Epithelial cell of prostate (primary cell): ENCODE measurements around the gene RAPGEF4.

Source experiments
- DNase-seq: peaks from one replicate; pipeline ENCODE4 v3.0.0-alpha.2; 2011; ENCODE audit warnings: low read depth, low spot score
- H3K27ac ChIP-seq: fragments of 450-650 bp; 2 replicates; pipeline ENCODE4 v1.5.1; 2017; ENCODE audit warnings: mild to moderate bottlenecking

Gene RAPGEF4

DNA sequence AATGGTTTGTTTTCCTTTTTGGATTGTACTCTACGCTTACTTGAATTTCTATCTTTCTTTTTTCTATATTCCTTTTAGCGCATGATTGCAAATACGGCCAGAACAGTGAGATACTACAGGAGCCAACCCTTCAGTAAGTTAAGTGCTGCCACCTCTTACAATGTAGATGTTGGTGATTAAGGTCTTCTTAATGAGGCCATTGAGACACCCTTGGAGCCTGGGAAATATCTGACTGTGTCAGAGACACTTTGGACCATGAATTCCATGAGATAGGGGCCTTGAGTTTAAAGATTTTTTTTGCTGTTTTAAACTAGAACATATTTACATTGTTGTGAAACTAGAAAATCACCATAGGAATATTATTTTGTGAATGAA lies 312.9 kb downstream of the RAPGEF4 start:
- no peak for DNase-seq
- peak overlapping the region; percentile 97 for H3K27ac ChIP-seq

DNA sequence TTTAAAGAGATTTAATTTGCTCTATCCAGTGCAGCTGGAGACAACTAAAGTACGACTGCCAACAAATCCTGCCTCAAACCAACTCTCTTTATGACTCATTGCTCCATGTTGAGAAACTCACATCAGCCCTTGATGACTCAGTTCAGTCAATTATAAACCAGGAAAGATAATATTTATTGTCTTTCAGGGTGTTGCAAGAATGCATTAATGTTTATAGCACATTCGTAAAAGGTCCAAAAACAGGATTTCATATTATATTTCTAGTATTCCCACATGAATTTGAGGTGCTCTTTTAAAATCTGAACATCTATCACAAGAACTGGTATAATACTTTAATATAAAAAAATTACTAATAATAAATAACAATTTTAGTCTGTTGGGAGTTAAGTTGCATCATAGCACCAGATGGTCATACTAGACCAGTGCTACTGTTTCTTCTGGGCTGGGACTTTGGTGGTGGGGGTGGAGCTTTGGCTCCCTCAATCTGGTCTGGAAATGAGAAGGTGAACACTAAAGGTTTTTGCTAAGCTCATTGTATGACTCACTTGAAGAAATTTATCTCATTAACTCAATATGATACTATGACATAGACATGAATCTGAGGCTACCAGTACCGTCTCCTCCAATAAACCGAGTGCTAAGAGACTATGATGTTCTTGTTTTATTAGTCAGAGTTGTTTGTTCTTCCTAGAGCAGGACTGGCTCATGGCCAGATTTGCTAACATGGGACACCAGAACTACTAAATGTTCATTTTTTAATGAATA lies 313.4 kb downstream of the RAPGEF4 start:
- DNase-seq = peak; percentile 99
- peak overlapping the region; percentile 97 for H3K27ac ChIP-seq

DNA sequence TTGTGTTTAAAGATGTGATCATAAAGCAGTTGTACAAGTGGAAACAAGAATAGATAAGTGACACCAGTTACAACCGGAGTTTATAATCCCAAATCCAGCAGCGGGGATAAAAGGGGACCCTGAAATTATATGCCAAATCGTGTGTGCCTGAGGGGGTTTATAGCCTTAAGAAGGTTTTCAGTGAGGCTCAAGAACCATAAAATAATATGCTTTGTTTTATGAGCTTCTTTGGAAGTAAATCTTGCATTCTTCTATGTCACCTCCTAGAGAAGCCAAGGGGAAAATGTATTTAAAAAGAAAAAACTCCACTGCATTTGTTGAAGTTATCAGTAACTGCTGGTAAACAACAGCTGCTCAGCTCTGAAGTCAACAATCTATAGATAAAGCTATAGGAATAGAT lies 314.2 kb downstream of the RAPGEF4 start:
- peak overlapping the region; percentile 97 for H3K27ac ChIP-seq

DNA sequence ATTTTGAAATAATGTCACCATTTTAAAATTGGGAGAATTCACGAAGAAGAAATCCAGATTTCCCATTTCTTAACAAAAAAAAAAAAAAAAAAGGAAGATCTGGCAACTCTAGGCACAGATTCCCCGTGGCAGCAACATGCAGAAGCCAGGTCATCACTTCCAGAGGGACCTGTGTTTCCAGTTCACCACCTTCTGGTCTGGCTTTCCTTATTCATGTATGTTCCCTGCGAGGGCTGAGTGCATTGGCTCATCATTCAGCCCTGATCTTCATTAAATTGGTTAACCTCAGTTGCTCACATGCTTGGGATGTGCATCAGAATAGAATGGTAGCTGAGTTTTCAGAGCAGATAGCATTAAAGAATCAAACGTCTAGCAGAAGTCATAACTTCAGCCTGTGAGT lies 315.0 kb downstream of the RAPGEF4 start:
- DNase-seq = peak; percentile 37
- H3K27ac ChIP-seq = peak overlapping the region; percentile 97

More for the DNA sequence above, 314.2 kb downstream of the RAPGEF4 start:
- no peak for DNase-seq

DNA sequence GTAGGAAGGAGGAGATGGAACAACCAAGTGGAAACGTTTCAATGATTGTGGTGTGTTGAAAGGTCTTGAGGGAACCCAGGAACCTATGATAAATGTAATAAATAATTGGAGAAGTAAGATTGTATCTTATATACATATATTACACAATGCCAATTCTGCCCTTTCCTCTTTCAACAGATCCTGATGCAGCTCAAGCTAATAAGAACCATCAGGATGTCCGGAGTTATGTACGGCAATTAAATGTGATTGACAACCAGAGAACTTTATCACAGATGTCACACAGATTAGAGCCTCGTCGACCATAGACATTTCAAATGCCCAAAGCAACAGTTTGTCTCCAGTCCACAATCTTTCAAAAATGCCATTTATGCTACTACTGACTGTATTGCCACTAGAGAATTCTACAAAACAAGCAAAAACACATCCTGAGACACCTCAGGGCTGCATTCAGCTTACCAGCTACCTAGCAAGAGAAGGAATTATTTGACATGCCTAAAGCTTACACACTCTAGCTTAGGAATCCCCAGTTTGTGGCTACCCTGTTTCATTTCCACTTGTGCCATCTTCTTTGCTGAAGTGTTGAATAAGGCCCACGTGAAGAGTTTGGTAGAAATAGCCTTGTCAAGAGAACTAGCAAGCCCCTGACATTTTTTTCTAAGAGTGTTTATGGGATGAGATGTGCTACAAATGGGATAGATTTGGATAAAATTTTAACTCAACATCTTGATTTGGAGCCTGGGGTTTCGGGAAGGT lies 316.0 kb downstream of the RAPGEF4 start:
- no peak for DNase-seq
- no peak overlapping the region for H3K27ac ChIP-seq

DNA sequence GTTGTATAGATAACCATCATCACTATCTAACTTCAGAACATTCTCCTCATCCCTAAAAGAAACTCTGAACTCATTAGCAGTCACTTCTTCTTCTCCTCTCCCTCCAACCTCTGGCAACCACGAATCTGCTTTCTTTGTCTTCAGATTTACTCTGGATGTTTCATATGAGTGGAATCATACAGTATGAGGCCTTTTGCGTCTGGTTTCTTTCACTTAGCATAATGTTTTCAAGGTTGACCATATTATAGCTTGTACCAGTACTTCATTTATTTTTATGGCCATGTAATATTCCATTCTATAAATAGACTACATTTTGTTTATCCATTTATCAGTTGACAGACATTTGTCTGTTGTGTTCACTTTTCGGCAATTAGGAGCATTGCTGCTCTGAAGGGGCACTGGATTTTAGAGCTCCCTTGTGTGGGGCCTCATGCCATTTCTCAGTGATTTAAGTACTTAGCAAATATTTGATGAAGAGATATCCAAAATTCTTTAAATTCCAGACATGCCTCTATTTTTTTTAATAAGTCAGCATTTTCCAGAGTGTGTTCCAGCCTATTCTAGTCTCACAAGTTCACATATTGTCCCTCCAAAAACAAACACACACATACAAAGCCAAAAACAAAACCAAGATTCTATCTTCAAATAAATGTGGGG lies 317.5 kb downstream of the RAPGEF4 start:
- no peak overlapping the region for H3K27ac ChIP-seq
- DNase-seq = no peak

GRCh38 chr2:173054466-173054865 lies 318.8 kb downstream of the RAPGEF4 start:
- no peak overlapping the region for H3K27ac ChIP-seq

DNA sequence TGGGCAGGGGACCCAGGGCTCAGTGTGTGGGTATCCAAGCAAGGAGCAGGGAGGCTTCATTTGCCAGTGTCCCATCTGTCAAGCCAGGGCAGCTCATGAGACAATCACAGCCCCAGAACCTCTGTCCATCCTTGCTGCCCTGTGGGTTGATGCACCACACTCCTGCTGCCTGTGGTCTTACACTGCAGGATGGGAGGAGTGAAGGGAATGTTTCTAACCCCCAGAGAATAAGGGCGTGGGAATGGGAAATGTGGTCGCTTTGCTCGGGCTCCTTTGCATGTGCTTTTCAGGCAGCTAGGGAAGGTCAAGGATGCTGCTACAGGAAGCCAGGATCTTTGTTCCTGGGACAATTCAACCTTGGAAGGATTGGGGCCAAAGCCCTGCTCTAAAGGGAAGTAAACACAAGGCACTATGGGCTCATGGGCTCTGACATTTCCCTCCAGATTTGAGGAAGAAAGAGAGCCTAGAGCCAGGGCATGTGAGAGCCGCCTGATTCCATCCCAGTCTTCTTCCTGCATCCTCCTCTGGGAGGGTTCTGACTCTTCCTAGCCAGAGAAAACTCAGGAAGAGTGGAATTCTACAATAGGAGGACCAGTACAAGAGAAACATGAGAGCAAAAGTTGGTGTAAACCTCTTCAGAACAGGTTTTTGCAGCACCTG lies 321.2 kb downstream of the RAPGEF4 start:
- H3K27ac ChIP-seq = no peak overlapping the region
- no peak for DNase-seq

More at GRCh38 chr2:173054466-173054865, 318.8 kb downstream of the RAPGEF4 start:
- DNase-seq = no peak

- no peak overlapping the region for H3K27ac ChIP-seq
- DNase-seq = no peak
Observed at GRCh38 chr2:173058097-173058496, 322.5 kb downstream of the RAPGEF4 start.

GRCh38 chr2:173058673-173059072 lies 323.0 kb downstream of the RAPGEF4 start:
- DNase-seq = no peak
- H3K27ac ChIP-seq = no peak overlapping the region

DNA sequence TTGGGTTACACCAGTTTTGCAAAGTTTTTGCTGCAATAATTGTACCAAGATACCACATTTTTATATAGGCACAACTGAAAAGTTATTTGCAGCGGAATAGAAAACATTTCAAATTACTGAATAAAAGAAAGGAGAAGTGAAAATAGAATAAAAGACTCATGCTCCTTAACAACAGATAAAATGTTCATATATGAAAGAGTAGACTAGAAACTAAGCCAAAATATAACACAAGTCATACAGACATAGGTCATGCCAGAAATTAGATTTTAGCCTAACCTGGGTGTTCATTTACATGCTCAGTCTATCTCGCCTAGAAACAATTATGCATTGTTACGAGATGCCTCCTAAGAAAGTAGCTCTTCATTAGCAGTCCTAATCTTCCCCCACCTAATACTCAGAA lies 323.6 kb downstream of the RAPGEF4 start:
- no peak overlapping the region for H3K27ac ChIP-seq
- no peak for DNase-seq

DNA sequence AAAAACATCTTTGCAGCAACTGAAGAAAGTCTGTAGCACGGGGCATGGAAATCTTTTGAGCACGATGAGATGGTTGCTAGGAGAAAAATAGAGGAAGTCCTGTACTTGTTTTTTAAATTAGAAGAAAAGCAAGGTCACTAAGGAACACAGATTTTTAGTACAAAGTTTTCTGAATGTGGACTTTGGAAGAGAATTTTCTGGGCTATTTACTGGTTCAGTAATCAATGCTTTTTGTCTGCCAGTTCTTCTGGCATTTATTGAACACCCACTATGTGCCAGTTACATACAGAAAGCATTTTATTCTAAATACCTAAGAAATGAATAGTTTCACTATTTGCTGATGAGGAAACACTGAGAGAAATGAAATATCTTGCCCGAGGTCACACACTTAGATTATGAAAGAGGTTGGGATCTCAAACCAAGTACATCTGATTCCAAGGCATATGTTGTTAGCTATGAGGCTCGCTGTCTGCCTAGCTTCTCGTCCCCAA lies 324.4 kb downstream of the RAPGEF4 start:
- no peak for DNase-seq
- H3K27ac ChIP-seq = no peak overlapping the region

- DNase-seq = peak; percentile 61
- peak overlapping the region; percentile 68 for H3K27ac ChIP-seq
Observed at GRCh38 chr2:173062801-173063200, 327.2 kb downstream of the RAPGEF4 start.

DNA sequence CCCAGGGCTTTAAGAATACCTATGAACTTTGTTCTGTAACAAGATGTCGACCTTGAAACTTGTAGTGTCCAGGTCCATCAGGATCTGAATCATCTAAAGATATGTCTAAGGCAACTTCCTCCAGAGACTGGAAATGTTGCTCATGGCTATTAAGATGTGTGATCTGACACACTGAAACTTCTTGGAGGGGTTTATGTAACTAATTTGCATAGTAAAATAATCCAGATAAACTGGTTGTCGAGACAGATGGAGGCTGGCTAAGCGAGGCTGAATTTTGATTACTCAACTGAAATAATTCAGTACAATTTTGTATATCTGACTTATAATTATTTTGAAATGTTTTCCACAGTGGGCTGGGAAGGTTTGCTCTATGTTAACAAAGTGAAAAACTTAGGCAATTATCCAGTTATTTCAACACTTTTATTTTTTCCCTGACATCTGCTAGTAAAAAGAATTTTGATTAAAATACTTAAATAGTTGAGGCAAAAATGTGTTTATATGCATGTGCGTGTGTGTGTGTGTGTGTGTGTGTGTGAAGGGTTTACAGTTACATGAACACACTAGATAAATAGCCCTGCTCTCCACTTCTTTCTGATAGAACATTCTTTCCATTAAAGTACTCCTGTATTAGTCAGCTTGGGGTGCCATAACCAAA lies 328.6 kb downstream of the RAPGEF4 start:
- peak overlapping the region; percentile 68 for H3K27ac ChIP-seq
- peak; percentile 57 for DNase-seq

DNA sequence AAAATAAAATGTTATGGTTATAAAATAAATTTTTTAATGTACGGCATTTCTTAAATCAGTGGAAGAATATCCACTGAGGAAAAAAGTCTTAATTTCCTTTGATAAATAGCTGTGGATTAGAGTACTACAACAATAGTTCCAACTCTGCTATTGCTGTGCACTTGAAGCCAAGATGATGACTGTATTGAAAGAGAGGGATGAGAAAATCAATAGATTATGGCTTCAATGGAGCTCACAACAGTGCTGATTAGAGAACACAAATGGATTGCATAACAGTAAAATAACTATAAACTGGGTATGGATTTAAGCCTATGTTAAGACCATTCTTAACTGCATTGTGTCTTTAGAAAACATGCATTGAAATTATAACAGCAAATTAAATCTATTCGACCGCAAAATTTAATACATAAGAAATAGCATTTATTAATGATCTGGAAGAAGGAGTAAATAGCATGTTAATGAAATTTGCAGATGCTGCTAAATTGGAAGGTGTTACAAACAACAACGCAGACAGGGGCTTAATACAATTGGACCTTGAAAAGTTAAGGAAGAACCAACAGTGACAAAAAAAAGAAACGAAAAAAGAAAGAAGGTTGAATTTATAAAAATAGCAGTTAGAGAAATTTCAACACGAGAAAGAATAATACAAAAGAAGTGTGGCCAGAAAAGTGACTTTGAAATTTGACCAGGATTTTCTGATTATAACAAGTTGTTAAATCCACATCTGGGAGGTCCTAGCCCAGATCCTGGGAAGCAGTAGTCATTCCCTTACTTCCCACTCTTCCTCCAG lies 331.4 kb downstream of the RAPGEF4 start:
- H3K27ac ChIP-seq = no peak overlapping the region
- no peak for DNase-seq

DNA sequence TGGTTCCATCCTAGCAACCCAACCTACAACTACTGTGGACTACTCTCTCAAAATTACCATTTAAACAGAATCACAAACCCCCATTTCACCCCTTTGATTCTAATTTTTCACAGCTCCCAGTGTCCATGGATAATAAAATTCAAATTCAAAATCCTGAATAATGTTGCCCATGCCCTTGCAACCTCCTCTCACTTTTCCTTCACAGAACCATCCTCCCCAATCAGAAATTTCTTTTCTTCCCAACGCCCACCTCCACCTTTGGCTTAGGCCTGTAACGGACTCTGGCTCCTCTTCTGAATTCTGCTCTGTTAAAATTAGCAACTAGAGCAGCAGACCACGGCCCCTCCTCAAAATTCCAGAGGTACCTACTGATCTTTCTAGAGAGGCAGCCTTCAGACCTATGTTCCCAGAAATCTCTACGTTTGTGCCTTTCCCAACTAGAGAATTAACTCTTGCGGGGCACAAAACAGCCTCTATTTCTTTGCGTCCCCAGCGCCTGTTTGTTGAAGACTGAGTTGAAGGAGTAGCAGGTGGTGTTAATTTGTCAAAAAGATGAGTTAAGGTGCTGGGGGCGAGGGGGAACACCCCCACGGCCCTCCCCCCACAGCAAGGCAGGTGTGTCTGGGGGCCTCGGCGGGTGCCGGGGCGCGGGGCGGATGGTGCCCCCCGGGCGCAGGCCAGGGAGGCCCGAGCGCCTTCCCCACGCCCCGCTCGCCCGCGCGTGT lies 339.6 kb downstream of the RAPGEF4 start:
- DNase-seq = no peak

GRCh38 chr2:173075781-173076580 lies 340.3 kb downstream of the RAPGEF4 start, which contains the start of gene MAP3K20:
MAP3K20 (plus strand) TSS chr2:173075846; CDS start chr2:173091032, 15,186 bp downstream.
- H3K27ac ChIP-seq = peak within 1 kb of the TSS; percentile 70
- no peak for DNase-seq

More for the DNA sequence above, 339.6 kb downstream of the RAPGEF4 start:
- H3K27ac ChIP-seq = peak overlapping the region; percentile 70
